Cardiac muscle cell (in vitro differentiated cells and primary cell): ENCODE results near the gene SSX4B. TPM values are rescaled to one million over a fixed set of nuclear protein-coding genes. Genes with fewer than 3 reads are reported as not detected.
"Not testable (repeated sequence)": the region's sequence is repeated elsewhere in the genome, so short reads cannot be mapped to it uniquely, and the experiment has no call there.

ENCODE experiments used
- DNase-seq, 2 donors: peaks; one replicate each; pipeline versions ENCODE4 v3.0.0 to v3.0.0-alpha.2; 2010 to 2017; ENCODE audit warnings: low read depth in 1 of 2, low spot score in 1 of 2
- H3K27ac ChIP-seq: fragments of 200-600 bp; sonication (generic); 2 replicates; pipeline ENCODE4 v1.5.1; 2016
- H3K27me3 ChIP-seq: fragments of 200-600 bp; sonication (generic); 2 replicates; pipeline ENCODE4 v1.6.0; 2016; ENCODE audit warnings: control low read depth
- H3K36me3 ChIP-seq: fragments of 200-600 bp; sonication (generic); 2 replicates; pipeline ENCODE4 v1.5.1; 2016; ENCODE audit warnings: control low read depth
- H3K4me1 ChIP-seq: fragments of 200-600 bp; sonication (generic); 2 replicates; pipeline ENCODE4 v1.8.1; 2017; ENCODE audit warnings: low read depth, mild to moderate bottlenecking, mixed run types
- H3K4me3 ChIP-seq: fragments of 200-600 bp; sonication (generic); 2 replicates; pipeline ENCODE4 v1.5.1; 2016; ENCODE audit warnings: mild to moderate bottlenecking
- H3K9me3 ChIP-seq: fragments of 200-600 bp; sonication (generic); 2 replicates; pipeline ENCODE4 v1.5.1; 2017; ENCODE audit warnings: low read depth, mild to moderate bottlenecking, control low read depth
- polyA plus RNA-seq: library from polyadenylated mRNA; unstranded; fragments of >200 nt; fragmentation: Nextera tagmentation; extraction: Ambion mirVana; gene quantifications from 2 replicates; pipeline ENCODE4 v1.2.1, GENCODE V29; 2016
- total RNA-seq: library from RNA; depleted of rRNA; stranded (reverse); fragments of >200 nt; gene quantifications from 2 replicates; pipeline ENCODE4 v1.2.3, GENCODE V29; 2016
- TF ChIP-seq, protein P1 (sequence below): IDR thresholded peaks from 2 replicates; pipeline ENCODE4 v1.5.1; 2012; ENCODE audit warnings: low read depth, mild to moderate bottlenecking, low read length

Gene SSX4B
- total and polyA plus RNA-seq, 2 experiments from 2014 or later: not detected

DNA sequence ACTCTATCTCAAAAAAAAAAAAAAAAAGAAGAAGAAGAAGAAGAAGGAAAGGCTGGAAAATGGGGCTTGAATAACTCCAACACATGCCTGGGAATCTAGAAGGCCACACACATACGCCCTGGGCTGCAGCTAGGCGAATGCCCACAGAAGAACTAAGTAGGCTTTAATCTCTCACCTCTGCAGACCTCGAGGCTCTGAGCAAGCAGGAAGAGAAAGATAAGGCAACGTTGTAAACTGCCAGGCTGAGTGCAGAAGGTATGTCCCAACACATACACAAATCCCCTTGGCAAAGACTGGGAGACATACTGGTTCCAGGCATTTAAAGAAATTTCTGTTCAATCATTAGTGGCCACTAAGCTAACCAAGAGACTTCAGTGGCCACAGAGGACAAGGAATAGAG lies 39.9 kb upstream of the SSX4B start:
- Histone ChIP-seq H3K4me1 (no peaks in the 10 kb centered on the region), H3K4me3 (no peak overlapping the region), H3K27me3 (no peaks in the 10 kb centered on the region), H3K9me3 (no peaks in the 10 kb centered on the region), H3K27ac (no peak overlapping the region), H3K36me3 (no peaks in the 10 kb centered on the region)
- TF ChIP-seq, protein P1, sequence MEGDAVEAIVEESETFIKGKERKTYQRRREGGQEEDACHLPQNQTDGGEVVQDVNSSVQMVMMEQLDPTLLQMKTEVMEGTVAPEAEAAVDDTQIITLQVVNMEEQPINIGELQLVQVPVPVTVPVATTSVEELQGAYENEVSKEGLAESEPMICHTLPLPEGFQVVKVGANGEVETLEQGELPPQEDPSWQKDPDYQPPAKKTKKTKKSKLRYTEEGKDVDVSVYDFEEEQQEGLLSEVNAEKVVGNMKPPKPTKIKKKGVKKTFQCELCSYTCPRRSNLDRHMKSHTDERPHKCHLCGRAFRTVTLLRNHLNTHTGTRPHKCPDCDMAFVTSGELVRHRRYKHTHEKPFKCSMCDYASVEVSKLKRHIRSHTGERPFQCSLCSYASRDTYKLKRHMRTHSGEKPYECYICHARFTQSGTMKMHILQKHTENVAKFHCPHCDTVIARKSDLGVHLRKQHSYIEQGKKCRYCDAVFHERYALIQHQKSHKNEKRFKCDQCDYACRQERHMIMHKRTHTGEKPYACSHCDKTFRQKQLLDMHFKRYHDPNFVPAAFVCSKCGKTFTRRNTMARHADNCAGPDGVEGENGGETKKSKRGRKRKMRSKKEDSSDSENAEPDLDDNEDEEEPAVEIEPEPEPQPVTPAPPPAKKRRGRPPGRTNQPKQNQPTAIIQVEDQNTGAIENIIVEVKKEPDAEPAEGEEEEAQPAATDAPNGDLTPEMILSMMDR: no peak
- DNase-seq: no peak

DNA sequence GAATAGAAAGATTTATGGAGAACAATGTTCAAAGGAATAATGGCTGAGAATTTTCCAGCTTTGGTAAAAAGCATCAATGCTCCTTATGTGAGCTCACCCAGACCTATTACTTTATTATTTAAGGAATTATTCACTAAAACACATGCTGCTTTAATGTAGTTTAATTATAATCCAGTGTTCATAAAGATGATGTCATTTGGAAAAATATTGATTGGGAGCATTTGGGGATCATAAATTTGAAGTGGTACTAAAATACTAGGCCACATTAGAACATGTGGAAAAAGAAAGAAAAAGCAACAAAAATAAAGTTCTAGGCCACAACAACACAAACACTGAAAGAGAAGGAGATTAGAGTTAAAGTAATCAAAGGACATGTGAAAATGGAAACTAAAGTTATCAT lies 38.3 kb upstream of the SSX4B start:
- Histone ChIP-seq H3K27ac (no peak overlapping the region), H3K27me3 (no peaks in the 10 kb centered on the region), H3K4me3 (no peak overlapping the region), H3K4me1 (no peaks in the 10 kb centered on the region), H3K9me3 (no peaks in the 10 kb centered on the region), H3K36me3 (no peaks in the 10 kb centered on the region)
- DNase-seq: no peak
- TF ChIP-seq, protein P1: no peak

DNA sequence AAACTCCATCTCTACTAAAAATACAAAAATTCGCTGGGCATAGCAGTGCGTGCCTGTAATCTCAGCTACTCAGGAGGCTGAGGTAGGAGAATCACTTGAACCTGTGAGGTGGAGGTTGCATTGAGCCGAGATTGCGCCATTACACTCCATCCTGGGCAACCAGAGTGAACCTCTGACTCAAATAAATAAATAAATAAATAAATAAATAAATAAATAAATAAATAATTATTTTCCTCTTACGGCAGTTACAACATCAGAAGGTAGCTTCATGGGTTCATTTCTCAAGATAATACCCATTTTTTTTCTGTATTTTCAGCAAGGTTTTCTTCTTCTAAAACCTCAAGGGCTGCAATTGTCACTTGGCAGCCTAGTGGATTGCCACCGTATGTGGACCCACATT lies 35.4 kb upstream of the SSX4B start:
- H3K4me3 ChIP-seq, H3K9me3 ChIP-seq, DNase-seq, H3K27me3 ChIP-seq, H3K27ac ChIP-seq, H3K36me3 ChIP-seq, H3K4me1 ChIP-seq: not testable (repeated sequence)

DNA sequence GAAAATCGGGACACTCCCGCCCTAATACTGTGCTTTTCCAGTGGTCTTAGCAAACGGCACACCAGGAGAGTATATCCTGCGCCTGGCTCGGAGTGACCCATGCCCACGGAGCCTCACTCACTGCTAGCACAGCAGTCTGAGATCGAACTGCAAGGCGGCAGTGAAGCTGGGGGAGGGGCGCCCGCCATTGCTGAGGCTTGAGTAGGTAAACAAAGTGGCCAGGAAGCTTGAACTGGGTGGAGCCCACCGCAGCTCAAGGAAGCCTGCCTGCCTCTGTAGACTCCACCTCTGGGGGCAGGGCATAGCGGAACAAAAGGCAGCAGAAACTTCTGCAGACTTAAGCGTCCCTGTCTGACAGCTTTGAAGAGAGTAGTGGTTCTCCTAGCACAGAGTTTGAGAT lies 22.0 kb upstream of the SSX4B start:
- not testable (repeated sequence) for H3K36me3 ChIP-seq, H3K27me3 ChIP-seq, DNase-seq, H3K27ac ChIP-seq, H3K4me3 ChIP-seq, H3K4me1 ChIP-seq, H3K9me3 ChIP-seq

DNA sequence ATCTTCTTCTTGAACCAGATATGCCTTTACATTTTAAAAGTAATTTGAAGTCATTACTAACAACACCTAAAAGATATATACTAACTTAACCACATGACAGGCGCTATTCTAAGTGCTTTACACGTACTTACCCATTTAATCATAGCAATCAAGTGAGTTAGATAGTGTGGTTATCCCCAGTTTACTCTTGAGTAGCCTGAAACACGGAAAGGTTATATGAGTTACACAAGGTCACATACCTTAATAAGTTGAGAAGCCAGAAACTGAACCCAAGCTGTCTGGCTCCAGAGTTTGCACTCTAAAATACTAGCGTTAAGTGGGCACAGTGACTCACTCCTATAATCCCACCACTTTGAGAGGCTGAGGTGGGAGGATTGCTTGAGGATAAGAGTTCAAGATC lies 18.4 kb upstream of the SSX4B start:
- H3K9me3 ChIP-seq, DNase-seq, H3K27ac ChIP-seq, H3K4me1 ChIP-seq, H3K36me3 ChIP-seq, H3K4me3 ChIP-seq, H3K27me3 ChIP-seq: not testable (repeated sequence)

DNA sequence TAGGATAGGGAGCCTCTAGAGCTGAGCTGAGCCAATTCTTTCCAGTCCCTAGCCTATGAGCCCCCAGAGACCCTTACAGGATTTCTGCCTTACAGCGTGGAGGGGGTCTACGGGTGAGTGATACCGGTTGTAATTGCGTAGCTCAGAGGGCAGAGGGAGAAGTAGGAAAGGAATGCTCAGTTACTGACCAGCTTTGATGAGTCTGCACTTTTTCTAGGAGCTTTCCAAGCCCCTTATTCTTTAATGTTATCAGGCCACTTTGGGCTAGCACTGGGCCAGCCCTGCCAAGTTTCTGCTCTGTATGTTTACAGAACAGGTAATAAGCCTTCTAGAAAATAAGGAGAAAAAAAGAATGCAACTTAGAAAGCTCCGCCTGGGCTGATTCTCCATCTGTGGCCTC lies 17.8 kb upstream of the SSX4B start:
- not testable (repeated sequence) for H3K27me3 ChIP-seq, H3K27ac ChIP-seq, DNase-seq, H3K4me3 ChIP-seq, H3K4me1 ChIP-seq, H3K9me3 ChIP-seq, H3K36me3 ChIP-seq

DNA sequence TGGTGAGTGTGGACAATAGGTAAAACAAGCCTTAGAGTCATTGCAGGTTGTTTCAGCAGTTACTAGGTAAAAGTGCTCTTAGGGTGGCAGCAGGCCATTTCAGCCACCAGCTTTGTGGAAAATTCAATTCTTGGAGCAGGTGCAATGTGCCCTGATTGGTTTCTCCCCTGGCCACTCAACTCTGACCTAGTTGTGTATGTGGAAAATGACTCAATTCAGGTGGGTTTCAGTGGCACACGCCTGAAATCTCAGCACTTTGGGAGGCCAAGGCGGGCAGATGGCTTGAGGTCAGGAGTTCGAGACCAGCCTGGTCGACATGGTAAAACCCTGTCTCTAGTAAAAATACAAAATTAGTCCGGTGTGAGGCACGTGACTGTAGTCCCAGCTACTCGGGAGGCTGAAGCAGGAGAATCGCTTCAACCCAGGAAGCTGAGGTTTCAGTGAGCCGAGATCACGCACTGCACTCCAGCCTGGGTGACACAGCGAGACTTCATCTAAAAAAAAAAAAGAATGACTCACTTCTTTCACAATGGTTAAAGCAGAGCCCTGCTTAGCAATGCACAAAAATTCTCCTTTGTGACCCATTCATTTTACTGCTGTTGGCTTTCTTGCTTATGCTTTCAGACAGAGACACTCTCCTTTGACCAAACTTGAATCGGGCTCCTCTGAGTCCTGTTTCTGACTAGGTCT lies 15.4 kb upstream of the SSX4B start:
- not testable (repeated sequence) for H3K4me1 ChIP-seq, H3K27me3 ChIP-seq, H3K27ac ChIP-seq, H3K4me3 ChIP-seq, H3K36me3 ChIP-seq, H3K9me3 ChIP-seq, DNase-seq

DNA sequence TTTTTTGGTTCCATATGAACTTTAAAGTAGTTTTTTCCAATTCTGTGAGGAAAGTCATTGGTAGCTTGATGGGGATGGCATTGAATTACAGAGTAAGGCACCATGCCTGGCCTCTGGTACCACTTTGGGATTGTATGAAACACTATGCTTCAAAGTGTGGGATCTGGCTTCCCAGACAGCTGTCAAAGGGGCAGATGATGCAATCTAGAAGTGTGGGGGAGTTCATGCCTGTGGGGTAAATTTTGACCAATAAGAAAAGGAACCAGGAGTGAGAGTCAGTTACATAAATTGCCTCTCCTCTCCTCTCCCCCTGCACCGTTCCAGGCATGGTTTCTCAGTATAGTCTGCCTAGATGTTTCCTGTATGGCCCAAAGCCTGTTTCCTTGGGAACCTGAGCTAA lies 13.9 kb downstream of the SSX4B start:
- DNase-seq: peak in 1 of 2 donors; percentile 0
- not testable (repeated sequence) for H3K4me3 ChIP-seq, H3K9me3 ChIP-seq, H3K27ac ChIP-seq, H3K4me1 ChIP-seq, H3K27me3 ChIP-seq, H3K36me3 ChIP-seq

DNA sequence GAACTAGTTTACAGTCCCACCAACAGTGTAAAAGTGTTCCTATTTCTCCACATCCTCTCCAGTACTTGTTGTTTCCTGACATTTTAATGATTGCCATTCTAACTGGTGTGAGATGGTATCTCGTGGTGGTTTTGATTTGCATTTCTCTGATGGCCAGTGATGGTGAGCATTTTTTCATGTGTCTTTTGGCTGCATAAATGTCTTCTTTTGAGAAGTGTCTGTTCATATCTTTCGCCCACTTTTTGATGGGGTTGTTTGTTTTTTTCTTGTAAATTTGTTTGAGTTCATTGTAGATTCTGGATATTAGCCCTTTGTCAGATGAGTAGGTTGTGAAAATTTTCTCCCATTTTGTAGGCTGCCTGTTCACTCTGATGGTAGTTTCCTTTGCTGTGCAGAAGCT lies 14.8 kb downstream of the SSX4B start:
- DNase-seq, H3K27ac ChIP-seq, H3K9me3 ChIP-seq, H3K27me3 ChIP-seq, H3K4me3 ChIP-seq, H3K36me3 ChIP-seq, H3K4me1 ChIP-seq: not testable (repeated sequence)

DNA sequence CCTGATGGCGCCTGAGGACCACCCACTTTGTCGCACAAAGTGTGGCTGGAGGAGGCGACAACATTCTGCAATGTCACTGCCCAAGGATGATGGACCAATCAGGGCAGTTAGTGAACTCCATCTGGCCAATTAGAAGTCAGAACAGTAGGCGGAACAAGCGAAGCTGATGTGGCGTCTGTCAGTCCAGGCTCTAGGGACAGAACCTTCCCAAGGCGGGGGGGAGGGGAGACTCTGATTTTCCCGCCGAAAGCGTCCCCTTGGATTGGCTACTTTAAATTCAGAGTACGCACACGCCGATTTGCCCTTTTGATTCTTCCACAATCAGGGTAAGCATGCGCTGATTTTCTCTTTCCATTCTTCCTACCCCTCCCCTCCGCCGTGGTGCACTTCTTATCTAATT lies 28.5 kb downstream of the SSX4B start, which contains the start of gene SSX4:
Gene SSX4 (plus strand): TSS at position 301 of the 400 bp plus-strand sequence. CDS start 515 bp downstream, outside the sequence.
- H3K36me3 ChIP-seq, H3K9me3 ChIP-seq, H3K27me3 ChIP-seq, DNase-seq, H3K27ac ChIP-seq, H3K4me3 ChIP-seq, H3K4me1 ChIP-seq: not testable (repeated sequence)

DNA sequence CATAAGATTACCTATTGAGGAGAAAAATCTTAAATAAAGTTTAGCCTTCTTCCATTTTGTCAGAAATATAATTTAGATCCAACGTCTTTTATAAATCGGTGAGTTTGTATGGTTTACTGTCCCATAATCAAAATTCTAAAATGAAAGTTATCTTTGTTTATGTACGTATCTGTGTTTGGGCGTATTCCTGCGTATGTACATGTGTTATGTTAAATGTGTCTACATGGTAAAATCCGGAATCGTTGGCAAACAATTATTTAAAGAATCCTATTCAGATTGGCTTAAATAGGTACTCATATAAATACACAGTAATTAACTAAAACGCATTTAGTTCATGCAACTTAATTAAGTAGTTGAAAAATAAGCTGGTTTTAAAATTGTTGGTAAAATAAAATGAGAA lies 41.4 kb downstream of the SSX4B start:
- not testable (repeated sequence) for H3K4me1 ChIP-seq, H3K4me3 ChIP-seq, H3K27ac ChIP-seq, H3K27me3 ChIP-seq, H3K9me3 ChIP-seq, H3K36me3 ChIP-seq, DNase-seq

DNA sequence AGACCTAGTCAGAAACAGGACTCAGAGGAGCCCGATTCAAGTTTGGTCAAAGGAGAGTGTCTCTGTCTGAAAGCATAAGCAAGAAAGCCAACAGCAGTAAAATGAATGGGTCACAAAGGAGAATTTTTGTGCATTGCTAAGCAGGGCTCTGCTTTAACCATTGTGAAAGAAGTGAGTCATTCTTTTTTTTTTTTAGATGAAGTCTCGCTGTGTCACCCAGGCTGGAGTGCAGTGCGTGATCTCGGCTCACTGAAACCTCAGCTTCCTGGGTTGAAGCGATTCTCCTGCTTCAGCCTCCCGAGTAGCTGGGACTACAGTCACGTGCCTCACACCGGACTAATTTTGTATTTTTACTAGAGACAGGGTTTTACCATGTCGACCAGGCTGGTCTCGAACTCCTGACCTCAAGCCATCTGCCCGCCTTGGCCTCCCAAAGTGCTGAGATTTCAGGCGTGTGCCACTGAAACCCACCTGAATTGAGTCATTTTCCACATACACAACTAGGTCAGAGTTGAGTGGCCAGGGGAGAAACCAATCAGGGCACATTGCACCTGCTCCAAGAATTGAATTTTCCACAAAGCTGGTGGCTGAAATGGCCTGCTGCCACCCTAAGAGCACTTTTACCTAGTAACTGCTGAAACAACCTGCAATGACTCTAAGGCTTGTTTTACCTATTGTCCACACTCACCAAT lies 43.9 kb downstream of the SSX4B start:
- H3K36me3 ChIP-seq, H3K9me3 ChIP-seq, H3K4me1 ChIP-seq, DNase-seq, H3K27me3 ChIP-seq, H3K27ac ChIP-seq, H3K4me3 ChIP-seq: not testable (repeated sequence)
